ENCODE results near the gene HIBCH. TPM values are rescaled to one million over a fixed set of nuclear protein-coding genes. Genes with fewer than 3 reads are reported as not detected.
"Not testable (repeated sequence)": the region's sequence is repeated elsewhere in the genome, so short reads cannot be mapped to it uniquely, and the experiment has no call there.

Gene HIBCH
- polyA plus RNA-seq, 1 donor, result 46.6 TPM

- peaks cover 12% of the 10 kb centered on the region for H3K4me1 ChIP-seq (ENCODE audit: control insufficient read depth, insufficient read depth, low read length)
- H3K27me3 ChIP-seq (ENCODE audit: control insufficient read depth, insufficient read depth, low read length); H3K36me3 ChIP-seq (ENCODE audit: control insufficient read depth, insufficient read depth, low read length); DNase-seq; H3K4me3 ChIP-seq (ENCODE audit: low read length); H3K27ac ChIP-seq (ENCODE audit: low read length); H3K9me3 ChIP-seq (ENCODE audit: control insufficient read depth, low read depth, low read length): not testable (repeated sequence)
- WGBS (ENCODE audit: insufficient coverage, low lambda C conversion rate), result 100% methylated on average over 1 of the region's 8 CpGs
Observed at GRCh38 chr2:190358655-190359448, 39.2 kb upstream of the HIBCH start.

DNA sequence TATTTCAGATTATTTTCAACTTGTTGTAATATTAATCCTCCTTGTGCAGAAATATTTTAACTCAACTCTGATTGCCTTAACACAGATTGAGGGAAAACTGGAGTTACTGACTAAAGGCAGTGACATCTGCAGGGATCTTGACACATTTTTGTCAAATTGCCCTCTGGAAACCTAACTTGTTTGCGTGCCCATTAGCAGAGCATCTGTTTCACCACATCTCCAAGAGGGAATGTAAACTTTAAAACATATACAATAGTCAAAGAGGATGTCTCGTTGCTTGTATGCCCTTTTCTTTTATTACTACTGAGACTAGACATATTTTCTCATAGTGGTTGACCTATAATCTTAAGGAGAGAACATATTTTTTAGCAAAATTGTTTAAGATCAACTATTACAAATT, 38.0 kb upstream of the HIBCH start:
- Histone ChIP-seq H3K4me3 (ENCODE audit: low read length) (no peak overlapping the region), H3K27ac (ENCODE audit: low read length) (no peak overlapping the region), H3K9me3 (ENCODE audit: control insufficient read depth, low read depth, low read length) (no peaks in the 10 kb centered on the region), H3K4me1 (ENCODE audit: control insufficient read depth, insufficient read depth, low read length) (peaks cover 23% of the 10 kb centered on the region), H3K36me3 (ENCODE audit: control insufficient read depth, insufficient read depth, low read length) (no peaks in the 10 kb centered on the region), H3K27me3 (ENCODE audit: control insufficient read depth, insufficient read depth, low read length) (no peaks in the 10 kb centered on the region)
- WGBS (ENCODE audit: insufficient coverage, low lambda C conversion rate), result 67% methylated on average over 1 of the region's 2 CpGs
- no peak for DNase-seq

- WGBS (ENCODE audit: insufficient coverage, low lambda C conversion rate), result 0% methylated on average over 1 of the region's 6 CpGs
- Histone ChIP-seq H3K9me3 (ENCODE audit: control insufficient read depth, low read depth, low read length) (no peaks in the 10 kb centered on the region), H3K36me3 (ENCODE audit: control insufficient read depth, insufficient read depth, low read length) (no peaks in the 10 kb centered on the region), H3K4me3 (ENCODE audit: low read length) (no peak overlapping the region), H3K27ac (ENCODE audit: low read length) (peak overlapping the region; percentile 70), H3K27me3 (ENCODE audit: control insufficient read depth, insufficient read depth, low read length) (no peaks in the 10 kb centered on the region), H3K4me1 (ENCODE audit: control insufficient read depth, insufficient read depth, low read length) (peaks cover 26% of the 10 kb centered on the region)
- DNase-seq, result peak; percentile 61 to 87
Observed at GRCh38 chr2:190355968-190356644, 36.5 kb upstream of the HIBCH start.

GRCh38 chr2:190354003-190354690, 34.5 kb upstream of the HIBCH start:
- Histone ChIP-seq H3K27ac (ENCODE audit: low read length) (no peak overlapping the region), H3K4me1 (ENCODE audit: control insufficient read depth, insufficient read depth, low read length) (peaks cover 26% of the 10 kb centered on the region), H3K36me3 (ENCODE audit: control insufficient read depth, insufficient read depth, low read length) (no peaks in the 10 kb centered on the region), H3K9me3 (ENCODE audit: control insufficient read depth, low read depth, low read length) (no peaks in the 10 kb centered on the region), H3K27me3 (ENCODE audit: control insufficient read depth, insufficient read depth, low read length) (no peaks in the 10 kb centered on the region), H3K4me3 (ENCODE audit: low read length) (no peak overlapping the region)
- WGBS (ENCODE audit: insufficient coverage, low lambda C conversion rate), result 52% methylated on average over 3 of the region's 12 CpGs
- no peak for DNase-seq

DNA sequence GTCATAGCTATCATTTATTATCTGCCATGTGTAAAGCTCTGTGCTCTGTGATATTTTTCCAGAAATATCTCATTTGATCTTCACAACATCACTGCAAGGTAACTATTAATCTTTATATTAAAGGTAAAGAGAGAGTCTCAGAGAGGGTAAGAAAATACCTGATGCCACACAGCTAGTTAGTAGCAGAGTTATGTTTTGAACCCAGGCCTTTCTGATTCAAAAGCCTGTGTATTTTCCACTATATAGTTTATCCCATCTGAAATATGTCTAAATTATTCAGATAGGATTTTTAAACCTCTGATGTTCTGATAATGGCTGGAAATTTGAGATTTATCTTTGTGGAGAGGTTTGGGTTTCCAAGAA, 33.9 kb upstream of the HIBCH start:
- Histone ChIP-seq H3K27ac (ENCODE audit: low read length) (peak overlapping the region; percentile 57), H3K4me3 (ENCODE audit: low read length) (no peak overlapping the region), H3K4me1 (ENCODE audit: control insufficient read depth, insufficient read depth, low read length) (peaks cover 26% of the 10 kb centered on the region), H3K36me3 (ENCODE audit: control insufficient read depth, insufficient read depth, low read length) (no peaks in the 10 kb centered on the region), H3K9me3 (ENCODE audit: control insufficient read depth, low read depth, low read length) (no peaks in the 10 kb centered on the region), H3K27me3 (ENCODE audit: control insufficient read depth, insufficient read depth, low read length) (no peaks in the 10 kb centered on the region)
- DNase-seq, result no peak

DNA sequence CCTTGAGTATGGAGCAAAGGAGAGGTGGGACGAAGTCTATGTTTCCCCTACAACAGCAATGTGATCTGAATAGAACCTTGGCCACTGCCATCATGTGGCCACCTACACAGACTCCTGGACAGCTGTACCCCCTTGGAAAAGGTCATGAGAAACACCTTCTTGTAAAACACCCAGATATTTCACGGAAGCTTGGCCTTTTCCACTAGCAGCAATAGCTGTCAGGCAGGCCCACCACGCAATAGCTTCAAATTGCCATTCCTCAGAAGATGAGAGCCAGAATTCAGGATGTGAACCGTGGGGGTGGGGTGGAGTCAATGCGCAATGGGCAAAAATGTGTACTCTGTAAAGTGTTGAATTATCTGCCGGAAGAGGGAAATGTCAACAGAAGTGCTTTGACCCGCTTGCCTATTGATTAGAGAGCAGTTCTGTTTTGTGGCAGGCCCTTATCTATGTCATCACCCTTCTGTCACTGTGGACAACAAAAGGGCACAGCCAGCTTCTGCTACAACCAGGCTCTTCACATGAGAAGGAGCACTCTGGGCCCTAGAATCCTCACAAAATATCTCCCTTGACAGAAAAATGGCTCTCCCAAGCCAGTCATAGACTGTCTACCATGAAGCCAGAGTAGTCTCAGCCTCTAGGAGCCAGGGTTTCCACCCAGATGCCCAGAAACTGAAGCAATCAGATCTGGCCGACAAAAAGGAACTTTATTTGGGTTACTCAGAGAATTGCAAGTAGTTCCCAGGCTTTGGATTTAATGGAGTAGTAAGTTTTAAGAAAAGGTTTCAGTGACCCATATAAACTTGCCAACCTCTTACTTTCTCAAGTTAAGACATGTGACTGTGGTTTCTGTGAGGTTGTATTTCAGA, 33.3 kb upstream of the HIBCH start:
- Histone ChIP-seq H3K9me3 (ENCODE audit: control insufficient read depth, low read depth, low read length) (no peaks in the 10 kb centered on the region), H3K27ac (ENCODE audit: low read length) (peak overlapping the region; percentile 57), H3K4me3 (ENCODE audit: low read length) (no peak overlapping the region), H3K27me3 (ENCODE audit: control insufficient read depth, insufficient read depth, low read length) (no peaks in the 10 kb centered on the region), H3K36me3 (ENCODE audit: control insufficient read depth, insufficient read depth, low read length) (no peaks in the 10 kb centered on the region), H3K4me1 (ENCODE audit: control insufficient read depth, insufficient read depth, low read length) (peaks cover 26% of the 10 kb centered on the region)
- DNase-seq, result peak in 1 of 2 donors; percentile 64
- WGBS (ENCODE audit: insufficient coverage, low lambda C conversion rate), result no CpG with 5 or more reads among the region's 8 CpGs

DNA sequence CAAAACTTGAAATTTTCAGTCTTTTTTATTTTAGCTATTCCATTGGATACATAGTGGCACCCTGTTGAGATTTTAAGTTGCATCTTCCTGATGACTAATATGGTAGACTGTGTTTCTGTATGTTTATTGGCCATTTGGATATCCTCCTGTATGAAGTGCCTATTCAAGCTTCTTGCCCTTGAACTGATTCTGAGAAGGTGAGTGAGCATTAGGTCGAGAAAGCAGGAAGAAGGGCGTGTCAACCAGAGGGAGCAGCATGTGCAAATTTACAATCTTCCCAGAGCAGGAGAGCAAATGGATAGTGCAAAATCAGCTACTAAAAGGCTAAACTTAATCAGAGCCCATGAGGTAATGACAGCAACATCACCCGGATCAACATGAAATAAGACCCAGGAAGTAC, 32.3 kb upstream of the HIBCH start:
- peak in 1 of 2 donors; percentile 51 for DNase-seq
- no peaks in the 10 kb centered on the region for H3K27me3 ChIP-seq (ENCODE audit: control insufficient read depth, insufficient read depth, low read length)
- peaks cover 25% of the 10 kb centered on the region for H3K4me1 ChIP-seq (ENCODE audit: control insufficient read depth, insufficient read depth, low read length)
- H3K36me3 ChIP-seq (ENCODE audit: control insufficient read depth, insufficient read depth, low read length), result no peaks in the 10 kb centered on the region
- H3K9me3 ChIP-seq (ENCODE audit: control insufficient read depth, low read depth, low read length), result no peaks in the 10 kb centered on the region
- peak overlapping the region; percentile 57 for H3K27ac ChIP-seq (ENCODE audit: low read length)
- WGBS (ENCODE audit: insufficient coverage, low lambda C conversion rate), result no CpG with 5 or more reads among the region's 3 CpGs
- no peak overlapping the region for H3K4me3 ChIP-seq (ENCODE audit: low read length)

- no peak overlapping the region for H3K4me3 ChIP-seq (ENCODE audit: low read length)
- H3K27ac ChIP-seq (ENCODE audit: low read length), result no peak overlapping the region
- no peaks in the 10 kb centered on the region for H3K36me3 ChIP-seq (ENCODE audit: control insufficient read depth, insufficient read depth, low read length)
- peaks cover 18% of the 10 kb centered on the region for H3K4me1 ChIP-seq (ENCODE audit: control insufficient read depth, insufficient read depth, low read length)
- no peak for DNase-seq
- H3K9me3 ChIP-seq (ENCODE audit: control insufficient read depth, low read depth, low read length), result no peaks in the 10 kb centered on the region
- H3K27me3 ChIP-seq (ENCODE audit: control insufficient read depth, insufficient read depth, low read length), result no peaks in the 10 kb centered on the region
Observed at GRCh38 chr2:190350371-190350770, 30.7 kb upstream of the HIBCH start.

- no peaks in the 10 kb centered on the region for H3K9me3 ChIP-seq (ENCODE audit: control insufficient read depth, low read depth, low read length)
- peak overlapping the region; percentile 77 for H3K27ac ChIP-seq (ENCODE audit: low read length)
- no peaks in the 10 kb centered on the region for H3K36me3 ChIP-seq (ENCODE audit: control insufficient read depth, insufficient read depth, low read length)
- peak; percentile 68 to 79 for DNase-seq
- H3K27me3 ChIP-seq (ENCODE audit: control insufficient read depth, insufficient read depth, low read length), result no peaks in the 10 kb centered on the region
- H3K4me1 ChIP-seq (ENCODE audit: control insufficient read depth, insufficient read depth, low read length), result peaks cover 6% of the 10 kb centered on the region
- H3K4me3 ChIP-seq (ENCODE audit: low read length), result peak overlapping the region; percentile 73
- 57% methylated on average over 3 of the region's 7 CpGs for WGBS (ENCODE audit: insufficient coverage, low lambda C conversion rate)
Observed at GRCh38 chr2:190344276-190344827, 24.7 kb upstream of the HIBCH start.

All from large intestine (tissue), 3 donors.